Stomach smooth muscle (tissue), 2 donors: Measurements from ENCODE around the gene ERC1.

Source experiments
- H3K27ac ChIP-seq: one replicate; pipeline ENCODE4 v1.7.0; 2013; ENCODE audit warnings: mild to moderate bottlenecking, low read length, inconsistent platforms
- H3K27me3 ChIP-seq, 2 donors: one replicate each; pipeline ENCODE4 v1.7.0; 2013; ENCODE audit warnings: low read length in 2 of 2; ENCODE audit not compliant: insufficient read depth in 2 of 2, control insufficient read depth in 1 of 2
- H3K36me3 ChIP-seq, 2 donors: one replicate each; pipeline ENCODE4 v1.7.0; 2013; ENCODE audit warnings: low read length in 2 of 2; ENCODE audit not compliant: control insufficient read depth in 2 of 2, insufficient read depth in 2 of 2
- H3K4me1 ChIP-seq: one replicate; pipeline ENCODE4 v1.7.0; 2013; ENCODE audit warnings: low read length; ENCODE audit not compliant: control insufficient read depth, insufficient read depth
- H3K4me3 ChIP-seq, 2 donors: one replicate each; pipeline ENCODE4 v1.7.0; 2013; ENCODE audit warnings: low read length in 2 of 2
- H3K9ac ChIP-seq, 2 donors: one replicate each; pipeline ENCODE4 v1.7.0; 2013; ENCODE audit warnings: low read length in 2 of 2, mild to moderate bottlenecking in 1 of 2
- H3K9me3 ChIP-seq, 2 donors: one replicate each; pipeline ENCODE4 v1.7.0; 2013; ENCODE audit warnings: low read length in 2 of 2; ENCODE audit not compliant: control insufficient read depth in 2 of 2
- donor health status: healthy.
- donor health status: Pancreatic carcinoma.

ERC1 gene

DNA sequence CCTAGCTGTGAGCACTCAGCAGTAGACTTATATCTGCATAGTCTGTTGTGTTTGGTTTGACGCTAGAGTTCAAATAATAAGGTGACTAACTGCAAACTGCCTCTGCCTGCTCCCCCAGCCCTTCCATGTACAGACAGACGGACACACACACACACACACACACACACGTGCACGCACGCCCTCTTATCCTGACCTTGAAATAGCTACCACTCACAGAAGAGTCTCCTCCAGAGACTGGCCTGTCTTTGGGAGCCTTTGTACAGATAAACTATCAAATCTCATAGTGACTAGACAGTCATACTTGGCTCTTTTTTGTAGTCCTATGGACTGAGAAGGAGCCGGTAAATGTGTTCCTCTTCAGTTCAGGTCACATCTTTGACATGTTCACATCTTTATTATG lies 445.0 kb downstream of the ERC1 start:
- no peak overlapping the region for H3K9ac ChIP-seq
- no peak overlapping the region for H3K27ac ChIP-seq
- H3K27me3 ChIP-seq, result no peaks in the 10 kb centered on the region
- H3K4me1 ChIP-seq, result peaks cover 6% of the 10 kb centered on the region
- H3K36me3 ChIP-seq, result no peaks in the 10 kb centered on the region
- H3K9me3 ChIP-seq, result no peaks in the 10 kb centered on the region
- no peak overlapping the region for H3K4me3 ChIP-seq

DNA sequence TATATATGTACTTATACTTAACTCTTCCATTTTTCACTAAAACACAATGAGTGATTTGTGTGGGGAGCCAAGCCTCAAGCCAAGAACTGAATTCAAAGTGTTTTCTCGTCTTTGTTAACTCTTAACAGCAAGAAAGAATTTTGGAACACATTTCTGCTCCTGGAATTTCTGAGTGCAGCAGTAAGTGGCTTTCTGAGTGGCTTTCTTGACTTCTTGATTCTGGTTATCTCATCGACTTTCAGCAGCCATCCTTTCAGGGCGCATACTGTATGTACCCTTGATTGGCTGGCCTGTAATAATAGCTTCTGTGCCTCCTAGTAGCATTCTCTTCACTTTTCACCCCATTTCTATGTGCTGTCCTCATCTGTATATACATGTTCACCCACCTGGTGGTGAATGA lies 446.0 kb downstream of the ERC1 start:
- H3K9ac ChIP-seq, result no peak overlapping the region
- no peak overlapping the region for H3K27ac ChIP-seq
- no peak overlapping the region for H3K4me3 ChIP-seq
- no peaks in the 10 kb centered on the region for H3K9me3 ChIP-seq
- H3K27me3 ChIP-seq, result no peaks in the 10 kb centered on the region
- no peaks in the 10 kb centered on the region for H3K36me3 ChIP-seq
- H3K4me1 ChIP-seq, result peaks cover 6% of the 10 kb centered on the region

DNA sequence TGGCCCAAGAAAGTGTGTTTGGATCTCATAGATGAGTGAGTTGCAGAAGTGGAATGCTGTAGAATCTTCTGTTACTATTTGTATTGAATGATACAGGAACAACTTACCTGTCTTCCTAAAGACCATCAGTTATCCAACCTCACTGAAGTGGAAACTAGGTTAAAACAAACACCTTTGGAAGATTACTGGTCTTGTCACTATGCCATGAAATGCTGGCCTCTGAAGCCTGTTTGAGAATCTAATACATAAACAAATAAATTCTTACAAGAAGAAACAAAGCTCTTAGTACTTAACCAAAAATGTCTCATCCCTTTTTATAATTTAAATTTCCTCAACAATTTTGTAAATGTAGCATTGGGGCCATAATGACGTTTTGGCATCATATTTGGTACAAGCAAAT lies 448.2 kb downstream of the ERC1 start:
- H3K27ac ChIP-seq, result no peak overlapping the region
- H3K4me3 ChIP-seq, result no peak overlapping the region
- no peak overlapping the region for H3K9ac ChIP-seq
- no peaks in the 10 kb centered on the region for H3K9me3 ChIP-seq
- no peaks in the 10 kb centered on the region for H3K27me3 ChIP-seq
- no peaks in the 10 kb centered on the region for H3K36me3 ChIP-seq
- peaks cover 14% of the 10 kb centered on the region for H3K4me1 ChIP-seq

GRCh38 chr12:1439687-1440086 lies 448.7 kb downstream of the ERC1 start:
- H3K9ac ChIP-seq, result no peak overlapping the region
- H3K9me3 ChIP-seq, result no peaks in the 10 kb centered on the region
- peaks cover 19% of the 10 kb centered on the region for H3K4me1 ChIP-seq

DNA sequence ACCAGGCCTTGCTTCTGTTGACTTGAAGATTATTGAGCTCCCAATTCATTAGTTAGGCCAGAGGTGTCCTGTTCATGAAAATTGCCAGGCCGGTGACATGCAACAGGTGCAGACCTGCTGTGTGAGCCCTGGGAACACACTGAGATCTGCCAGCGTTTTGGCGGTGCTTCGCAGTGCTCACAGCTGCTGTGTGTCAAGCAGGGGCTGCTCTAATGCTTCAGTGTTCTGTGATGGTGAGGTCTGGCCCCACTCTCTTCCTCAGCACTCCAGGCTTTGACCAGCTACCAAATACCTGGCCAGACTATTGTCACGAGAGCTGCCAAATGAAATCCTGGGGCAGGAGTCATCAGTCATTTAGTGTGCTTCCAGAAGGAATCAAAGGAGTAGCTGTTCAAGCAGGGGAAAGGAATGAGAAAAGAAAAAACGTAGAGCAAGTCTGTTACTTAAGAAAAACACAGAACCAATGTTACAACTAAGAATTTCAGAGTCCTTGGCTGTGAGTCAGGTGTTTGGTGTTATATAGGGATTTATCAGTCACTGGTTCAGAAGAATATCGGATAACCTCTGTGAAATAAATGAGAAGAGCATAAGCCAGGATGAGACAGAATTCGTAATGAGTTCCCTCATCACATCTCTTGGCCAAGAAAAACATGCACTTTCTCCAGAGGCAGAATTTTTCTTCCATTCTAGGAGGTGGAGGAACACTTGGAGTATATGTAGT lies 452.6 kb downstream of the ERC1 start:
- Histone ChIP-seq H3K4me1 (peaks cover 12% of the 10 kb centered on the region), H3K9ac (peak overlapping the region; percentile 48 to 56), H3K27ac (peak overlapping the region; percentile 87), H3K9me3 (no peaks in the 10 kb centered on the region), H3K4me3 (peak overlapping the region; percentile 21 to 47), H3K27me3 (no peaks in the 10 kb centered on the region), H3K36me3 (peaks cover 2 to 4% of the 10 kb centered on the region in 2 donors)

More at GRCh38 chr12:1439687-1440086, 448.7 kb downstream of the ERC1 start:
- Histone ChIP-seq H3K36me3 (no peaks in the 10 kb centered on the region), H3K27me3 (no peaks in the 10 kb centered on the region), H3K4me3 (no peak overlapping the region), H3K27ac (no peak overlapping the region)

DNA sequence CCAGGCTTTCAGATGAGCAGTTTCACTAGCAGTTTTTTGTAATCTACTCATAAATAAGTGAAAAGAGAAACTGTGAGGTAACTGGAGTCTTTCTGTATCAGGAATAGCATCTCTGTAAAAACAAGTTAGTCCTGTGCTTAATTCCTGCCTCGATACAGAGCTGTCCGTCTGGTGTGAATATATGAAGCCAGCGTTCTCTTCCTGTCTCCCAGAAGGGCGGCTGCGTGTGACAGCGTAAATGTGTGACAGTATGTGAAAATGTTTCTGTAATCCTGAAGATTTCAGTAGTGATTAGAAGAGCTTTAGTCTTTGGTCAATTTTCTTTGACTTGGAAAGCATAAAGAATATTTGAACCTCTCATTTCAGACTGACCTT lies 453.1 kb downstream of the ERC1 start:
- H3K36me3 ChIP-seq, result peaks cover 2 to 4% of the 10 kb centered on the region in 2 donors
- no peaks in the 10 kb centered on the region for H3K9me3 ChIP-seq
- peak overlapping the region; percentile 48 to 56 for H3K9ac ChIP-seq
- peaks cover 12% of the 10 kb centered on the region for H3K4me1 ChIP-seq
- H3K27ac ChIP-seq, result peak overlapping the region; percentile 87
- peak overlapping the region; percentile 21 to 55 for H3K4me3 ChIP-seq
- H3K27me3 ChIP-seq, result no peaks in the 10 kb centered on the region

- no peak overlapping the region for H3K4me3 ChIP-seq
- no peak overlapping the region for H3K27ac ChIP-seq
Measured at GRCh38 chr12:1445807-1446206, 454.8 kb downstream of the ERC1 start.

DNA sequence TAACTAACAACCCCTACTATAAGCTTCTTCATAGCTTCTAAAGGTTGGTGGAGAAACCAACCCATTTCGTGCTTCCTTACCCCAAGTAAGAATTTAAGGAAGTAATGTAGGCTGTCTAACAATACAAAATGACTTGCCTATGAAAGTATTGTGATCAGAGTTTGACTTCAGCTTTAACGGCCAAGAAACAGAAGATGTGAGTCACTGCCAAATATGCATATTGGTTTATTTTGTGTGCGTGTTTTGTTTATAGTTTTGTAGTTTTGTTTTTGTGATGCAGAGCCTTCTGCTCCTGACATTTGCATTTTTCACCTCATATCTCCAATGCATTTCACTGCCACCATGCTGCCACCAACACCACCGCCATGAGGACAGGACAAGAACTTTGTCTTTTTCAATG lies 457.3 kb downstream of the ERC1 start:
- H3K4me1 ChIP-seq, result peaks cover 11% of the 10 kb centered on the region
- no peak overlapping the region for H3K4me3 ChIP-seq
- H3K36me3 ChIP-seq, result peaks cover 2 to 4% of the 10 kb centered on the region in 2 donors
- no peaks in the 10 kb centered on the region for H3K9me3 ChIP-seq
- no peak overlapping the region for H3K9ac ChIP-seq
- no peaks in the 10 kb centered on the region for H3K27me3 ChIP-seq
- no peak overlapping the region for H3K27ac ChIP-seq

More at GRCh38 chr12:1445807-1446206, 454.8 kb downstream of the ERC1 start:
- no peak overlapping the region for H3K9ac ChIP-seq
- H3K36me3 ChIP-seq, result peaks cover 2 to 4% of the 10 kb centered on the region in 2 donors
- no peaks in the 10 kb centered on the region for H3K27me3 ChIP-seq
- H3K4me1 ChIP-seq, result peaks cover 12% of the 10 kb centered on the region
- no peaks in the 10 kb centered on the region for H3K9me3 ChIP-seq

GRCh38 chr12:1453810-1454209 lies 462.8 kb downstream of the ERC1 start:
- no peaks in the 10 kb centered on the region for H3K4me1 ChIP-seq
- H3K4me3 ChIP-seq, result no peak overlapping the region
- H3K27ac ChIP-seq, result no peak overlapping the region
- no peaks in the 10 kb centered on the region for H3K9me3 ChIP-seq
- peaks cover 0 to 2% of the 10 kb centered on the region in 2 donors for H3K36me3 ChIP-seq
- no peaks in the 10 kb centered on the region for H3K27me3 ChIP-seq
- H3K9ac ChIP-seq, result no peak overlapping the region

DNA sequence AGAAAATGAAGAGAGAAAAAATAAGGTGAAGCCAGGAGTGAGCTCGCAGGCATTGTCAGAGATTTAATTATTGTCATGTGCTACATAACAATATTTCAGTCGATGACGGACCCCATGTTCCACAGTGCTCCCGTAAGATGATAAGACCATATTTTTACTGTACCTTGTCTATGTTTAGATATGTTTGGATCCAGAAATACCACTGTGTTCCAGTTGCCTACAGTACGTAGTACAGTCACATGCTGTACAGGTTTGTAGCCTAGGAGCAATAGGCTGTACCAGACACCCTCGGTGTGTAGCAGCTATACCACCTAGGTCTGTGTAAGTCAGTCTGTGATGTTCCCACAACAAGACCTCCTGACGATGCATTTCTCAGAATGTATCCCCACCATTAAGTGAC lies 465.9 kb downstream of the ERC1 start:
- no peaks in the 10 kb centered on the region for H3K9me3 ChIP-seq
- peaks cover 0 to 2% of the 10 kb centered on the region in 2 donors for H3K36me3 ChIP-seq
- no peak overlapping the region for H3K4me3 ChIP-seq
- H3K27me3 ChIP-seq, result no peaks in the 10 kb centered on the region
- no peak overlapping the region for H3K27ac ChIP-seq
- no peaks in the 10 kb centered on the region for H3K4me1 ChIP-seq
- H3K9ac ChIP-seq, result no peak overlapping the region

DNA sequence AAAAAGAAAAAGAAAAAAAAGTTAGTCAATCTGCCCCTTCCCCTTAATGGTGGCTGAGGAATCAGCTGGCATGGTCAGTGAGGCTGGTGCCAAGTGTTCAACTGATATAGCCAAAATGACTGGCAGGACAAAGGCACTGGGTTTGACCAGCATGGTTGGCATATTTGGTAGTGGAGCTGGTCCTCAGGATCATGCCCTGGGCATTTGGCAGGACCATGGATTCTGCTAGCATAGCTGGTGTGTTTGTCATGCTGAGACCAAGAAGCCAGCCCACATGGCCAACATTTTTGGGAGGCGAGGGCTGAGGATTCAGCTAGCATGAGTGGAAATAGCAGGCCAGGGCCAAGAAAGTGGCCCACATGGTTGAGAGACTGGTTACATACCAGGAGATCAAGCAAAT lies 466.9 kb downstream of the ERC1 start:
- no peak overlapping the region for H3K27ac ChIP-seq
- no peaks in the 10 kb centered on the region for H3K4me1 ChIP-seq
- H3K9ac ChIP-seq, result no peak overlapping the region
- no peak overlapping the region for H3K4me3 ChIP-seq
- H3K9me3 ChIP-seq, result no peaks in the 10 kb centered on the region
- H3K27me3 ChIP-seq, result no peaks in the 10 kb centered on the region
- H3K36me3 ChIP-seq, result peaks cover 0 to 2% of the 10 kb centered on the region in 2 donors
